NCI-H2196 (cell line): Measurements from ENCODE around the gene GSTO2.

ENCODE experiments used
- DNase-seq: peaks from one replicate; lab custom pipeline; 2025; ENCODE audit not compliant: unreplicated experiment; lab: John Stamatoyannopoulos, UW

Gene GSTO2

DNA sequence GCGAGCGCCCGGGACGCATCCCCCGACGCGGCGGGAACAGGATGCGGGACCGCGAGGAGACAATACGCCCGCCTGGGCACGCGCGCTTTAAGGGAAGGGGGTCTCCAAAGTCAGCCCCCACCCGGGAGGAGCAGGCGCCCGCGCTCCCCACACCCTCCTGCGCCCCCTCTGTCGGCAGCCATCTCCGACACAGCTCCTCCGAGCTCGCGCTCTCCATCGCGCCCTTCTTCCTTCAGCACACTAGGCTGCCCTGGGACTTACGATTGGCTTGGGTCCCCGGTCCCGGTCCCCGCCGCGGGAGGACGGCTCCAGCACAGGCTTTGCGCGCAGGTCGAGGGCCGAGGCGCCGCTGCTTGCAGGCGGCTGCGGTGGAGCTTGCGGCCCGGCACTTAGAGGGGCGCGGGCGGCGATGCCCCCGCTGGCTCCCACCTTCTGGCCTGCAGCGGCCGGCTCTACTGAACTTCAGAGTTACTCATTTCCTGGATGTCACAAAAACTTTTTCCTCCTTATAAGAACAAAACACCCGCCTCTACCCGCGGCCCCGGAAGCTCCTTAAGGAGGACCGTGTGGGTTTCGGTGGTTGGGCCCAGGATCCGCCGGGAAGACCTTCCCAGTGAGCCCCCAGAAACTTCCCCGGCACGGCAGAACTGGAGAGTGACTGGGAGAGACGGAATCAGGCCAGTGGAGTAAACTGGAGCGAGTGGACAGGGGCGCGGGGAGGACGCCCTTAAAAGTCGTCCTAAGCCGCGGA lies 69.2 kb downstream of the GSTO2 start, which contains the start of gene ITPRIP:
Gene ITPRIP, minus strand, starts transcription at position 481 of the 751 bp plus-strand sequence. CDS start 22,414 bp downstream, outside the sequence.
- peak; percentile 6 for DNase-seq

DNA sequence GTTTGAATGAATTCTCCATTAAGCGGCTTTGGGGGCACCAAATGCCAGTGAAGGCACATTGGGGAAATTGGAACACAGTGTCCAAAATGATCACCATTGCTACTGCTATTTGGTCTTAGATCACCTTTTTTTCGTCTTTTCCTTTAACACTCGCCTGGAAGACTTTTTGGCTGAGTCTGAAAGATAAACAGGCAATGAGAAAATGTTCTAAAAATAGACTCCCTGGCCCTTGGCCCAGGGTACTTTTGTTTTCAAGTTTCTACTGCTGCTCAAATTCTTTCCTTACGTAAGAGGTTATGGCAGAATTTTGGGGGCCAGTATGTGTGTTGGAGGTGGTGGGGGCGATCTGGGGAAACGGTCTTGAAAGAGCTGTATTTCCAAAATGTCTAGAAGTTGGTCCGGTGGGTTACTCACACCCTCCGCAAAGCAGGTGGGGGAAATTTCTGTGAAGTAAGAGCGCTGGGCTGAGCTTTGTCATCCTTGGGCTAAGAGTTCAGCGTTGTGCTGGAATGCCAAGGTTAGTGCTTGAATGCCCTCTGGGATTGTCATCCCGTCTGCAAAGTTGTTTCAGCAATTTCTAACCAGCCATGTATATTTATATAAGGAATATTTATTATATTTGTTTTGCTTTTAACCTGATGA lies 70.6 kb downstream of the GSTO2 start:
- peak; percentile 6 for DNase-seq

DNA sequence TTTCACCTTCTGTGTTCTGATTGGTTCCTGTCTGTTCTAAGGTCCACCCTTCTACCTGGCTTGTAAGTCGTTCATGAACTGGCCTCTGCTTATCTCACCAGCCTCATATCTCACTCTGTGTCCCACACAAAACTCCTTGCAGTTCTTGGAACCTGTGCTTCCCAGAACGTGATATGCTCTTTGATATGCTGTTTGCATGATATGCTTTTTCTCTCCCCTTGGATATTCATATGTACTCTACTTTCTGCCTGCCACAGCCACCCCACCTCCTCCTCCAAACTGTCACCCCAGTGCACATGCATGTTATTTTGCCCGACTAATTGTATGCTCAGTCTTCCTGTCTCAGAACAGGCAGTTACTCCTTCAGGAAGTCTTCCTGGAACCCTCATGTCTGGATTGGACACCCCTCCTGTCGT lies 71.1 kb downstream of the GSTO2 start:
- DNase-seq = no peak

DNA sequence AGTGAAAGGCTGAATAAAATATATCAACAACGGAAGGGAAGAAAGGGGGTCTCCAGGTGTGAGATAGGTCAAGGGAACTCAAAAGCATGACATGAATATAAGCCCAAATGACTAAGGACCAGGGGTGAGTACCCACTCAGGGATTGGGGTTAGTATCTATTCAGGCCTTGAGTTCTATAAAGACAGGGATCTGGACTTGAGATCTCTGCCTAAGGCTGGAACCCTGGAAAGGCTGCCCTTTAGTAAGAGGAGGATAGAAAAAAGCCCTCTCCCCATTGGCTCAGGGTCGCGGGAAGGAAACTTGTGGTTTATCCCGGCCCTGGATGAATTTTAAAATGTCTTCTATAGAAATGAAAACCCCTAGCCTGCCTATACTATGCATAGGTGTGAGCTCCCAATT lies 71.7 kb downstream of the GSTO2 start:
- DNase-seq = no peak

- no peak for DNase-seq
Observed at GRCh38 chr10:104342941-104343411, 74.0 kb downstream of the GSTO2 start.

DNA sequence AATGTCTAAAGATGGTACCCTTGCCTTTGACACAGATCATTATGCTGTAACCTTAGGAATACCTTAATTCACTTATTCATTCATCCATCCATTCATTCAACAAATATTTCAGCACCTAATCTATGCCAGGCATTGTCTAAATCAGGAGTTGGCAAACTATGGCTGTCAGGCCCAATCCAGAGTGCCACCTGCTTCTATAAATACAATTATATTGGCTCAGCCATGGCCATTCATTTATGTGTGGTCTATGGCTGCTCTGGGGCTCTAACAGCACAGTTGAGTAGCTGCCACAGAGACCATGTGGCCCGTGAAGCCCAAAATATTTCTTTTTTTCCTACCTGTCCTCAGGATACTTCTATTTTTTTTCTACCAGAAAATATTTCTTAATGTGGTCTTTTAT lies 75.2 kb downstream of the GSTO2 start:
- no peak for DNase-seq

DNA sequence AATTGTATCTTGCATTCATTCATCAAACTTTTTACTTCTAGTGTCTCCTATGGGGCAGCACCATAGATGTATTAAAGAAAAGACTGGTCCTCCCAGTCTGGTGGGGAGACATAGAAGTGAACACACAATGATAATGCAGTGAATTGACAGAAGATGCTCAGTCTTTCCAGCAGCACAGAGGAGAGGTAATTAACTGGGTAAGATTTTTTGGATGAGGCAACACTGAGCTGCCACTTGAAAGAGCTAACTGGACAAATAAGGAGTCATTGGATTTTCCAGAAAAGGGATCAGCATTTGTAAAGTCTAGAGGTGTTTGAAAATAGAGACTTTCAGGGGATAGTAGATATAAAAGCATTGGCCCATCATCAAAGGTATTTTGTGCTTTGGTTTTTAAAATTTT lies 76.5 kb downstream of the GSTO2 start:
- DNase-seq = no peak

DNA sequence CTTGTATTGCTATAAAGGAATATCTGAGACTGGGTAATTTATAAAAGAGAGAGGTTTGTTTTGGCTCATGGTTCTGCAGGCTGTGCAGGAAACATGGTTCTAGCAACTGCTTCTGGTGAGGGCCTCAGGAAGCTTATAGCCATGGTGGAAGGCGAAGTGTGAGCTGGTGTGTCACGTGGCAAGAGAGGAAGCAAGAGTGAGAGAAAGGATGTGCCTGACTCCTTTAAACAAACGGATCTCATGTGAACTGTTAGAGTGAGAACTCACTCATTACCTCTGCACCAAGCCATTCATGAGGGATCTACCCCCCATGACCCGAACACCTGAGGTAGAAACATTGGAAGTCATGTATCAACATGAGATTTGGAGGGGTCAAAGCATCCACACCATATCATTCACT lies 77.0 kb downstream of the GSTO2 start:
- DNase-seq = no peak

DNA sequence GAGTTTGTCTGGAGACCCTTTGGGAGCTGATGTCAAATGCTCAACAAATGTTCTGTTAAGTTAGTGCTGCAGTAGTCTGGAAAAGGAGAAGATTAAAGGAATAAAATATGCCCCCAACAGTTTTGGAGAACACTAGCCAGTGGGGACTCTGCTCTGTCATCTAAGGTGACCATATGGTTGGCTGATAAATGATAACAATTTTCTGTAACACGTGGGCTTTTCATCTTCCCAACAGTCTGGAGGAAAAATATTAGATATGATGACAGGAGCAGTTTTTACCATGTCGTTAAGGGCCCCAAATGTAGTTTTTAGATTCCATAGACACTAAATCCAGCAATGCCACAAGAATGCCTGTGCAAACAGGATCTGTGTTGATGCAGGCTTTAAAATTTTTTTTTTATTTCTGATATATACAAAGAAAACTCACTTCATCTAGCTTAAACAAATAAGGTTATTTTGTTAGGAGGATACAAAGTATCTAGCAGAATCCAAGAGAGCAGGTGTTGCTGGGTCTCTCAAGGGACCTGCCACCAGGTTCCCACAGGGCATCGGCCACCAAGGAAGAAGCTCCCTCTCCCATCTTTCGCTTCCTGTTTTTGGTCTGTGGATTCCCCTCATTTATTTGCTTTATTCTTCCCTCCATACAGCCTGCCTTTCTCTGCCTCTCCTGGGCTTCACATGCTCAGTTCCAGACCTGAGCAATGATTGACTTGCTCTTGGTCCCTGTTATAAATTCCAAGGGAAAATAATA lies 78.5 kb downstream of the GSTO2 start:
- no peak for DNase-seq

- DNase-seq = no peak
Observed at GRCh38 chr10:104348601-104349000, 79.6 kb downstream of the GSTO2 start.

- no peak for DNase-seq
Observed at GRCh38 chr10:104349623-104350126, 80.7 kb downstream of the GSTO2 start.

DNA sequence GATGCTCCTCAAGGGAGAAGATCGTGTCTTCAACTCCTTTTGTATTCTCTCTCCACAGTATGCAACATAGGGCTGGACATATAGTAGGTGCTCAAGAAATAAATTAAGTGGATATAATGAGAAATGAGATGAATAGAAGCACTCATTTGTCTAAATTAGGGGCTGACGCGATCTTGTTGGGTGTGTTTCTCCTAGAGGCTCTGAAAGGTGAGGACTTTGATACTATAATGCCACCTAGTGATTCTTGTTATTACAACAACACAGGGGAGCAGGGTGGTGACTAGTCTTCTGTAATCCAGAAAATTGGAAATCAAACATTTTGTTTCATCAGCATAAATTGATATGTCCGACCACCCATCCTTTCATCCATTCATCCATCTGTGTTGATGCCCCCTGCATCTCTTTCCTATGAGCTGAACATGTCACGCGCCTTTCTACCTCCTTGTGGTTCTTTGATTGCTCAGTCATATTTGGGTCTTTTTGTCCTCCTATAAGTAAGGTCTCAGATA lies 81.2 kb downstream of the GSTO2 start:
- DNase-seq = peak; percentile 33

DNA sequence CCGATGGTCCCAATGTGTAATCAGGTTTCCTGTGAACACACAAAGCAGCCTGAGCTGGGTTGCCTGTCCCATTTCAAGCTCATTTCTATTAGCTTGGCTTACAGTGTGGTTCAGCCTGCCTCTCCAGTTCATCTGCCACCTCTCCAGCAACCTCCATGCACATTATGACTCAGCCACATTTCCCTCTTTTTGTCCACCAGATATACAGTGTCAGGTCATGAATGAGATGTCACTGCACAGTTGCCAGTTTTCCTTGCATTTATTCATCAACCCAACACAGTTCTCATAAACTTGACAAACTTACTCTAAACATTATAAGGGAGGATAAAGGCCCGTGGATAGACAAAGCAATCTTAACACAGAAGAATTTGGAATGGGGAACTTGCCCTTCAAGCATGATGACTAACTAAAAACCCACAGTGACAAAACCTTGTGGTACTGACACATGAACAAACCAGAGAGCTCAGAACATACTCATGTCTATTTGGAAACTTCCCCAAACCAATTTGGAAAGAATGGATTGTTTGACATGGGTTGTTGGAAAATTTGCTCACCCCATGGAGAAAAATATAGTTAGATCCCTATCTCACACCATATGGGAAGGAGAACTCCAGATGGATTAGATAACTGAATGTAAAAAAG lies 82.2 kb downstream of the GSTO2 start:
- no peak for DNase-seq

DNA sequence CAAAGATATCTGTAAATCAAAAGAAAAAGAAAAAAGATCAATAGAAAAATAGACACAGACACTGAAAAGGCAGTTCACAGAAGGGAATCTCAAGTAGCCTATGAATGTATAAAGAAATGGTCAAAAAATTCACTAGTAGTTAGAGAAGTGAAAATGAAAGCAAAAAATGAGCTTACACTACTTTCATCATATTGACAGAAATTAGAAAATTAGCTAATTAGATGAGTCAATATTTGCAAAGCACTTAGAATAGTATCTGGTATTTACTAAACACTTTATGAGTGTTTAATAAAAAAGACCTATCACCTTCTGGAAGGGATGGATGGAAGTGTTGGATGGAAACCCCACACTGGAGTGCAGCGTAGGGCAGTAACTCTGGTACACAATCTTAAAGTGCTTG lies 82.9 kb downstream of the GSTO2 start:
- no peak for DNase-seq

- DNase-seq = peak; percentile 86
Observed at GRCh38 chr10:104353325-104354048, 84.5 kb downstream of the GSTO2 start, which contains the start of gene CFAP58. TSS of gene CFAP58 (plus strand) at chr10:104353833. CDS start at chr10:104353898, 65 bp downstream.
